ENCODE measurements around the gene CACNA1G.
A peak's percentile ranks its signal among the peaks of the same experiment; 100 is the strongest.

The CACNA1G gene

DNA sequence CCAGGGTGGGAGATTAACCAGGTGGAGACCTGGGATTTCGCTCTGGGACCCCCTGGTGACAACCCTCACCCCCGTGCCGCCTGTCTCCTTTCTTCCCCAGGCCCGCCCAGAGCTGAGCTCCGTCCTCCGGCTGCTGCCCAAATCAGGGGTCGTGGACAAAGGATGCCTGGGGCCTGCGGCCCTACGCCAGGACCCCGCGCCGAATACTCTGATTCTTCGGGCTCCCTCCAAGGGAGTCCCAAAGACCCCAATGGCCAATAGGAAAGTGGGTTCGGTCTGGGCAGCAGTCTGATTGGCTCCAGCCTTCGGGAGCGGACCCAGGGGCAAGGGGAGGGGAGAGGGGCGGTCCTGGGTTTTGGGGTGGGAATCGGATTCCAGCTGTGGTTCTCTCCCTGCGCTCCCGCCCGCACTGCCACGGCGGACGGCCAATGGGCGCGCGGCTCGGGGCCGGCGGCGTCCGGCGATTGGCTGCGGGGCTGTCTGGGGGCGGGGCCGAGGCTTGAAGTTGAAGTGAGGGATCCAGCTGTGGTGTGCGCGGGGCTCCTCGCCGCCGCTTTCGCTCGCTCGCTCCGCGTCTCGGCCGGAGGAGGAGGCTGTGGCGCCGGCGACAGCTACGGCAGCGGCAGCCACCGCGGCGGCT, at the start of gene CACNA1G:
Gene CACNA1G, plus strand, starts transcription at position 531 of the 640 bp plus-strand sequence. CDS start 745 bp downstream, outside the sequence.
- DNase-seq (ENCODE audit: low read depth): peak; percentile 86

DNA sequence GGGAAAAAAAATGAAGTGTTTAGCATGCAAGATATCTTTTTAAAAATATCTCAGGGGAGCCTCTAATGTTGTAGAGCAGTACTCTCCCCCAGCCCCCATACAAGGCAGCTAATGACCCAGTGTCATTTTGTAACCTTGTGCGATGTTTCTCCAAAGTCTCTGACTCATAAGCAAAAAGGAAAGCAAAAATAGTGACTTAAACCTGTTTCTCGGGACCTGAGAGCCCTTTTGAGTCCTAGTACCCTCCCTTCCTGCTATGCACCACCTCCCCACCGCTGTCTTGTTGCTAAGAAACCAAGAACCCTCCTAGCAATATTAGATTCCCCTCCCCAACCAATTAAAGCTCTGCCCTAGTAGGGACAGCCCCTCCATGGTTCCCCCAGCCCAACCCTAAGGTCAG, 49.5 kb upstream of the CACNA1G start:
- peak; percentile 19 for DNase-seq (ENCODE audit: low read depth)

DNA sequence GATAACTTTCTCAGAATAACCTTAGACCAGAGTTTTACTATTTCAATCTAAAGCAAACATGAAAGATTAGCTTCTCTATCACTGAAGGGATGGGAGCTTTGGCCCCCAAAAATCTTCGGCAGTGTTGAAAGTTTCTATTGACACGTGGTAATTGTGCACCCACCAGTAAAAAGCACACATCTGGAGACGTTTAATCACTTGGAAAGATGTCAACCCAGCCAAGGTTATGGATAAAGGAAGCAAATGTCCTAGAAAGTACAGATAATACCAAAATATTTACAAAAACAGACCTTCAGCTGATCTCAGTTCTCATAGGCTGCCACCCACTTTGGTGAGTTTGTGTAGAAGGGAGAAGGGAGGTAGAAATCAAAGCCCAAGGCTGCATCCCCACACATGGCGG, 47.0 kb upstream of the CACNA1G start:
- peak; percentile 26 for DNase-seq (ENCODE audit: low read depth)

DNA sequence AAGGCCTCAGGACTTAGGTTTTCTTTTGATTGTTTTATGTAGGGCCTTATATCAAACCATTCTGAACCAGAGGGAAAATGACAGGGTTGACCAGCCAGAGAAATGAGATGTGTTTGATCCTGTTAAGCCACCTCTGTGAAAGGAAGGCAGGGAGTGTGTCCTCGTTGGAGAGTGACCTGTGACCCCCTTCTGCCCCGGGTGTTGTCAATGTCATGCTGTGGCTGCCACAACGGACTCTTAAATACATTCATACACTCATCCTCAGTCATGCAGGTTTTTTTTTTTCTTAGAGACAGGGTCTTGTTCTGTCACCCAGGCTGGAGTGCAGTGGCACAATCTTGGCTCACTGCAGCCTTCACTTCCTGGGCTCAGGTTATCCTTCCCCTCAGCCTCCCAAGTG, 46.1 kb upstream of the CACNA1G start:
- no peak for DNase-seq (ENCODE audit: low read depth)

DNA sequence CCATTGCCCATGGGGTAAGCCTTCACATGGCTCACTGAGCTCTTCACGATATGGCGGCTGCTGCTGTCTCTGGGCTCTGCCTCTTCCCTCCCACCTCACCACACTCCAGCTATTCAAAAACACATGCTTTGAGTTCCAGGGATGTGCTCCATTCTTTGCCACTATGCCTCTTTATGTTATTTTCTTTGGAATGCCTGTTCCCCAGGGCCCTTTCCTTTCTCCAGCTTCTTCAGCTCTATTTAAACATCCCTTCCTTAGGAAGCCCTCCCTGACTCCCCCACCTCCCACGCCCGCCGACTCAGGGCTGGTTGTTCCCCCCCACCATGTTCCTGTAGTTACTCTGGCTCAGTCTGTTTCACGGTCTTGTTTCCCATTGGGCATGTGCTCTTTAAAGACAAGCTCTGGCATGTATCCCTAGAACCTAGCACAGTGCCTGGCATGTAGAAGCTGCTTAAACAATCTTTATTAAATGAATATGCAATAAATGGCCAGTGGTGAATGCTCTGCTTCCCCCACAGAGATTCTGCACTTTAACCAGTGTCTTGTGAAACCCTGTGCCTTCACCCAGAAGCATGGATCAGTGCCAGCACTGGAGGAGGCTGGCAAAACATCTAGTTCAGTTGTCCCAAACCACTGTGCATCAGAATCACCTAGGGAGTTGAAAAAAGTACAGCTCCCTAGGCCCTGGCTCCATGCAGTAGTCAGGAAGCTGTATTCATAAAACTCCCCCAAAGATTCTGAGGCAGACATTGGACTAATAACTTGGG, 45.4 kb upstream of the CACNA1G start:
- peak; percentile 92 for DNase-seq (ENCODE audit: low read depth)

DNA sequence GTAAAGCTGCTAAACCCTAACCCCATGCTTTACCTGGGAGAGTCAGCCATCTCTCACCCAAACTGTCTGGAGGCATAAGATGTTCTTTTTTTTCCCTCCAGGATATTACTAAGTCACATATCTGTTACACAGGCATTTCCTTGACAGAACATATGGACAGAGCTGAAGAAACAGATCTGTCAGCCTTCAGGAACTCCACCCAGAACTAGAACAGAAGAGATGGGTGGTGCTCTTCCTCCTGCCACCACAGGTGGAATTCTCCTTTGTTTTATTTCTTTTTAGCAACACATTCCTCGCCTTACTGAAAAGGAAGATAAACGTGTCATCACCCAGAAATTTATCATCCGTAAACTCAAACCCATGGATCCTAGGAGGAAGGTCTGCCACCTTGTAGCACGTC, 43.5 kb upstream of the CACNA1G start:
- DNase-seq (ENCODE audit: low read depth): no peak

DNA sequence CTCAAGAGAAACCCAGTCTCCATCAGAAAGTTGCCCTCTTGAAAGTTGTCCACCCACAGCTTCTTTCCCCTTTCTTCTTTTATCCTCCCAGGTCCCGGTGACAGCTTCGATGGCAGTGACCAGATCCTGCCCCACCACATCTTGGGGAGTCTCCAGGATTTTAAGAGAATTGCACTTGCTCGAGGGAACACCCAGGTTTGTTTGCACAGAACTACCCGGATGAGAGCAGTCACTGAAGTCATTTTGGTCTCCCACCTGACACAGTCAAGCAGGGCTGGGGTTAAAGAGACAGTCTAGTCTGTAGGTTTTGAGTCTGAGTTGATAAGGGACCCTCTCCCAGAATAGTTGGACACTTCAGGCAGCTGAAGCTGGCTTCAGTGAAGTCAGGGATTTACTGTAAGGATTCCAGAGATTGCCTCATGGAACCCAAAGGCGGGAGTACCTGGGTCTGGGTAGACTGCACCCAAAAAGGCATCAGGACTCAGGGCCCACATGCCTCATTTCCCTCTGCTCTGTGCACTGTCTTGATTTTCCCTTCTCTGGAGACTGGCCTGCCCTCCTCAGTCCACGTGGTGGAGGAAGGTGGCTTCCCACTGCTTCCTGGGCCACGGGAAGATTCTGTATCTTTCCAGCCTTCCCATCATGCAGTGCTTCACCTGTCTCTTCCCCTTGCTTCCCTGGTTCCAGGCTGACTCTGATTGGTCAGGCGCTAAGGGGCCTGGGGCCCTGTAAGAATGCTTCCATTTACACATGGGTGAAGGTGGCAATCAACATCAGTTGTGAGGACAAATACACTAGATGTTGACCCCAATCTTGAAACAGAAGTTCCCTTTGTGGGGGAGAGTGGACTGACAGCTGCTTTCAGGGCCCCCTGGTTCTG, 42.8 kb upstream of the CACNA1G start:
- DNase-seq (ENCODE audit: low read depth): no peak

DNA sequence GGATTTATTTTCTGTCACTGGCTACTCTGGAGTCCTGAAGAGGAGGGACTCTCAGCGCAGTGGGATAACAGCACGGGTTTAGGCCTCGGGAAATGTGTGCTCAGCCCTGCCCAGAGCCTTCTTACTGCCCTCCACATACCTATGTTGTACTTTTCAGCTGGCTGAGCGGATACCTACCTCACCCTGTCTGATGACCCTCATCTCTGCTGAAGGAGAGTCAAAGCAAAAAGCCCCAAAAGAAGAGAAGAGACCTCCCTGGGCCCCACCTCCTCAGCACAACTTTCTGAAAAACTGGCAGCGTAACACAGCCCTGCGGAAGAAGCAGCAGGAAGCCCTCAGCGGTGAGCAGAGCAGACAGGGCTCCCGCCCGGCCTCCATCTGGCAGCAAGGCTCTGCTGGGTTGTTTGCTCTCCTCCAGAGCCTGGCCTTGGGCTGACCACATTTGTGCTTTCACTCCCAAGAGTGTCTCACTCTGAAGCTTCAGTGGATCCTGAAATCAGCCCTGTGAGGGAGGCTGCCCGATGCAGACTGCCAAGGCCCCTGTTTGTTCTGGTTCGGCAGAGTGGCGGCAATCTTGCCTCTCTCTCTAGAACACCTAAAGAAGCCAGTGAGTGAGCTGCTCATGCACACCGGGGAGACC, 42.0 kb upstream of the CACNA1G start:
- DNase-seq (ENCODE audit: low read depth): no peak

DNA sequence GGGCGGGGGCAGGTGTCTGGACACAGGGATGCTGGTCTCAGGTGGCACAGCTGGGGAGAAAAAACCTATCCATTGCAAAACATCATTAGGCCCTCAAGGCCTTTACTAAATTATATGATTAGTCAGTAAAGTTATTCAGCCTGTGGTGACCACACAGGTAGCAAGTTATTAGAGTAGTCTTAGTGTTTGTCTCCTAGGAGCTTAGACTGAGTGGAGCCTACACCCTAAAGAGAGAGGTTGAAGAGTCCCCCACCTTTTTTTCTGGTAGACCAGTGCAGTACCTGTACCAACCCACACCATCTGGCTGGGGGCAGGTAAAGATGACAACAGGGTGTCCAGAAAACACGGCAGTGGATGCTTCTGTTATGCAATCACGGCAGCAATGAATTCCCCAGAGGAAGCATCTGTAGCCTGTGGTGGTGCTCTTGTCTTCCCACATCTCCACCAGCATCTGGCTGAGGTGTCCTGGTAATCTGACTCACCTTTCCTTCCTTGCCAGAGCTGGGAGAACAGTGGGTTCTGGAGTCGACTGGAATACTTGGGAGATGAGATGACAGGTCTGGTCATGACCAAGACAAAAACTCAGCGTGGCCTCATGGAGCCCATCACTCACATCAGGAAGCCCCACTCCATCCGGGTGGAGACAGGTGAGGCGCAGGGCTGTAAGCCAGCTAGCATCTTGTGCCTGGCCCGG, 41.2 kb upstream of the CACNA1G start:
- no peak for DNase-seq (ENCODE audit: low read depth)

DNA sequence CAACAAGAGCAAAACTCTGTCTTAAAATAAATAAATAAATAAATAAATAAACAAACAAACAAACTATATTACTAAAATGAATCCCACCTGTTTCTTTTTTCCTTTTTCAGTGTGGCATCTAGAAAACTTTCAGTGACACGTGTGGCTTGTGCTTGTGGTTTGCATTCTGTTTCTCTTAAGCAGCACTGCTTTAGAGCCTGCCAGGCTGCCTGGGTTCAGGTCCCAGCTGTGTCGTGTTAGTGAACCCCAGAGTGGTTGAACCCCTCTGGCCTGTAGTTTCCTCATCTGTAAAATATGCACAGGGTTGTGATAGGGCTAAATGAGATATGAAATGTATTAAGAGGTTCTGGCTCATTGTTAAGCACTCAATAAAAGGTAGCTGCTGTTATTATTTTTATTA, 40.0 kb upstream of the CACNA1G start:
- no peak for DNase-seq (ENCODE audit: low read depth)

DNA sequence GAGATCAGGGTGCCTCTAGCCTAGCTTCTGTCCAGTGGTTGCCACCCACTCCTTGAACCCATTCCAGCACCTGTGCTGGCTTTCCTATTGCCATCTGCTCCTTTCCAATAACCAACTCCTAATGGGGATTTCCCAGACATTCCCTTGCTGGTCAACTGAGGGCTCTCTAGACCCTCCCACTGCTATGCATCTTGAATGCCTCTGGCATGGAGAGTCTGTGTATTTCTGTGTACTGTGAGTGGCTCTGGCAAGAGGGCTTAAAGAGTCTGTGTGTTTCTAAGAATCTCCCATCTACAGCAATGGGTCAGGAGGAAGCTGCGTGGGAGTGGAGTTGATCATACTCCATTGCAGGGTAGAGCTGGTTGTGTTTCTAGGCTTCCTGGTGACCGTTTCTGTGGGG, 39.0 kb upstream of the CACNA1G start:
- DNase-seq (ENCODE audit: low read depth): no peak

DNA sequence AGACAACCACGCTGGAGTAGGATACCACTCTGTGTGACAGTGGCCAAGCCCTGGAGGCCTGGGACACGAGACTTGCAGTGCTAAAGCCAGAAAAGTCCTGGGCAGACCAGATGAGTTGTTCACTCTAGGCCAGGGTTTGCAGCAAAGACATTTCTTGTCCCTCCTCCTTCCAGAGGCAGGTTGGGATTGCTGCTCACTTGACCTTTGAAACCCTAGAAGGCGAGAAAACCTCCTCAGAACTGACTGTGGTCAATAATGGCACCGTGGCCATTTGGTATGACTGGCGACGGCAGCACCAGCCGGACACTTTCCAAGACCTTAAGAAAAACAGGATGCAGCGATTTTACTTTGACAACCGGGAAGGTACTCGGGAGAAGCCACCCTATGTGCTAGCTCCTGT, 37.7 kb upstream of the CACNA1G start:
- DNase-seq (ENCODE audit: low read depth): no peak

DNA sequence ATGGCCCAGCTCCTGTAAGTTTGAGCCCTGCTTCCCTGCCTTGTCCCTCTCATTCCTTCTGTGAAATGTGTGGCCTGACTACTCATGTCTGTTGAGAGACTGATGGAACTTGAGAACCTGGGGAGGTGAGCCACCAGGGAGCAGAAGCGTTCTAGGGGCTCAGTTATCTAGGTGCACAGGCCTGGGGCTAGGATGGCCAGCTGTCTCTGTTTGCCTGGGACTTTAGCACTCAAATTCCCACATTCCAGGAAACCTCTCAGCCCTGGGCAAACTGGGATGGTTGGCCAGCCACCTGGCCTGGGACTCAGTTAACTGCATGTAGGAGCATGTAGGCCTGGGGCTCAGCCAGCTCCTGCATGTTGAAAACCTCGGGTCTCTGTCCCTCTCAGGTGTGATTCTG, 37.3 kb upstream of the CACNA1G start:
- DNase-seq (ENCODE audit: low read depth): no peak

DNA sequence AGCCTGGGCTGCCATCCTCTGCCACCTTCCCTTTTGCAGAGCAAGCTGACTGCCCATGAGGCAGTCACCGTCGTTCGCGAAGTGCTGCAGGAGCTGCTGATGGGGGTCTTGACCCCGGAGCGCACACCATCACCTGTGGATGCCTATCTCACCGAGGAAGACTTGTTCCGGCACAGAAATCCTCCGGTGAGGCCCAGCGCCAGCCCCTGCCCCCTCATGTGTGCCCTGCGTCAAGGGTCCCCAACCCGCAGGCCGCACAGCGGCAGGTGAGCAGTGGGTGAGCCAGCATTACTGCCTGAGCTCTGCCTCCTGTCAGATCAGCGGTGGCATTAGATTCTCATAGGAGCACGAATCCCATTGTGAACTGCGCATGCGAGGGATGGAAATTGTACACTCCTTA, 35.7 kb upstream of the CACNA1G start:
- DNase-seq (ENCODE audit: low read depth): no peak

DNA sequence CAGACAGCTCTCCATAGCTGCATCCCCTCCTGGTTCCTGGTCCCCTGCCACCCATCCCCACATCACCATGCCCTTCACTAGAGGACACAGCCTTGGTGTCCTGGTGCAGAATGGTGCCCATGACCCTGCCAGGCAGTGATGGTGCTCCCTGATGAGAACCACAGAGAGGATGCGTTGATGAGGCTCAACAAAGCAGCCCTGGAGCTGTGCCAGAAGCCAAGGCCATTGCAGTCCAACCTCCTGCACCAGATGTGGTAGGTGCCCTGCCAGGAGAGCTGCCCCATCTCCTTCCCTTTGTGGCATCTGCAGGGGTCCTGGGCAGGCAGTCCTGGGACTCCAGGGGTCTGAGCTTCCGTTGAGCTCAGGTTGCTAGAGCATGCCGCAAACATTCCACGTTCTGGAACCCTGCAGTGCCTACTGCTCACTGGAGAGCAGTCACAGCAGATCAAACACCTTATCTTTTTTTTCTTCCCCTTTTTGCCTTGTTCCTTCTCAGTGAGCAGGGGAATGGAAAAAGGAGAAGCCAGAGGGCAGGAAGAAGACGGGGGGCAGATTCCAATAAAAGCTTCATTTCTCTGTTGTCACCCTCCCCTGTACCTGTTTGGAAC, 33.3 kb upstream of the CACNA1G start:
- DNase-seq (ENCODE audit: low read depth): no peak

DNA sequence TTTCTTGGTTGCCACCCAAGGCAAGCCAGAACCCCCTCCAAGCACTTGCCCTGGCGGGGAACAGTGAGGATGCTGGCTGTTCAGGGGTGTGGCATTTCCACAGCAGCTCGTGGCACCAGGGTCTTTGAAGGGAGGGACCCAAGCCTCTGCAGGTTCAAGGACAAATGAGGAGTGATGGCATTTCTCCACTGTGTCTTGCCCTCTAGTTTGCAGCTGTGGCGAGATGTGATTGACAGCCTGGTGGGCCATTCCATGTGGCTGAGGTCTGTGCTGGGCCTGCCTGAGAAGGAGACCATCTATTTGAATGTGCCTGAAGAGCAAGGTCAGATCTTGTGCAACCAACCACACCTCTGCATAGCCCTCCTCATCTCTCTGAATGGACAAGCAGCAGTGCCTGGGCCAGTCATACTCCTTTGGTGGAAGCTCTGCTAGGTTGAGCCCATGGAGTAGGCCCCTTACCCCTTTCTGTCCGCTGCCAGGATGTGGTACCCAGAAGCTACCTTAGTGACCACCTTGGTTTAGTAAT, 32.5 kb upstream of the CACNA1G start:
- DNase-seq (ENCODE audit: low read depth): no peak

DNA sequence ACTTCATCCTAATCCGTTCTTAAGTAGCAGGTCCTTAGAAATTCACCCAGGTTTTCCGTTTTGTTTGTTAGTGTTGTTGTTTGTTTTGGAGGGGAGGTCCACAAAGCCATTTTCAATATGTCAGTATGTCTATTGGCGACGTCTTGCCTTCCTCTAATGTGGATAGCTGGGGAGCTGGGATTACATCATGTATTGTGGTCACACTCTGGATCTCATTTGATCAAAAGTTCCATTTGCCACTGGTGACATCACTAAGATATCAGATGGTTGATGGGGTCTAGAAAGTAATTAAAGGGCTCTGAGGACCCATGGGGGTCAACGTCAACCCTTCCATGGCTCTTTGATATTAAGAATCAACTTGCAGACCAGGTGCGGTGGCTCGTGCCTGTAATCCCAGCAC, 30.7 kb upstream of the CACNA1G start:
- no peak for DNase-seq (ENCODE audit: low read depth)

DNA sequence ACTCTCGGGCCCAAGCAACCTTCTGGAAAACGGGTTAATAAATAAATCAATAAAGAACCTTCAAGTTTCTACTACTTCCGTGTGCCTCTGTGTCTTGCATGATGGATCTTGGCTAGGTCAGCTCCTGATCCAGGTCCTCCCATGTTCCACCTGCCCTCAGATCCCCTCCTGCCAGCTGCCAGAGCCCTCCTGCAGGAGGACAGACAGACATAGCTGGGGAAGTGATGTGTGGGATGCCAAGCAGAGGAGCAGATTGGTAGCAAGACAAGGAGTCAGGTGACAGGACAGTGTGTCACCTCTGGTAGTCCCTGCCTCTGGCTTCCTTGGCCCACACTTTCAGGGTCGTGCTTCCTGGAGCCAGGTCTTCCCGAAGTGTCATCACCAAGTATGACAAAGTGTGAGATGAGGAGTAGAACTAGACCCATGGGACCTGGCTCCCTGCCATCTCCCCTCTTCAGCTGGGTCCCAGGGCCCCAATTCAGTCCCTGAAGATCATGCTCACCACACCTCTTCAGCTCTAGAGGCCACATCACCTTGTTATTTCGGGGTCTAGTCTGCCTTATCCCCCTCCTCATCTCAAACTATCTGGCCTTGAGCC, 29.0 kb upstream of the CACNA1G start:
- DNase-seq (ENCODE audit: low read depth): no peak

DNA sequence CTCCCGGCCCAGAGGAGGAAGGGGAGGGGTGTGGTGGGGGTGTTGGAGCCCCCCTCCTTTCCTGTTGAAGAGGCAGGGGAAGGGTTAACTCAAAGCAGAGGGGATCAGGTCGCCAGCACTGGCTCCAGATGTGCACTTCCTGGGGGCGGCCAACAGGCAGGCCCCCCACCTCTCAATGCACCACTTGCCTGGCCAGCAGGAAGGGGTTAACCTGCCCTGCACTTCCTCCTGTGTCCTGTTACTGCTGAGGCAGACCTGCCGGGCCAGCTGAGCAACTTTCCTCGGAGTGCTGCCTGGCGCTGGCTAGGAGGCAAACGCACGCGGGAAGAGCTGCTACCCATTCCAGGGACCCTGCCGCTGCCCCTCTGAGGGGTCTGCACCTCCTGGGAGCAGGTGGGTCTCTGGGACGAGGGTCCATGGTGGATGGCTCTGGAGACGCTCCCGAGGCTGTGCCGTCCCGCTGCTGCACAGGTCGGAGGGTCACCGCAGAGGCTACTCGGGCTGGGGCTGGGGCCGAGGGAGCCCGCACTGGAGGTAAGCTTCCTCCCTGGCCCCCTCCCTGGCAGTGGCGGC, 28.0 kb upstream of the CACNA1G start, which contains the start of gene EPN3:
Gene EPN3, plus strand, starts transcription at position 284 of the 573 bp plus-strand sequence. CDS start 3,822 bp downstream, outside the sequence.
- no peak for DNase-seq (ENCODE audit: low read depth)

DNA sequence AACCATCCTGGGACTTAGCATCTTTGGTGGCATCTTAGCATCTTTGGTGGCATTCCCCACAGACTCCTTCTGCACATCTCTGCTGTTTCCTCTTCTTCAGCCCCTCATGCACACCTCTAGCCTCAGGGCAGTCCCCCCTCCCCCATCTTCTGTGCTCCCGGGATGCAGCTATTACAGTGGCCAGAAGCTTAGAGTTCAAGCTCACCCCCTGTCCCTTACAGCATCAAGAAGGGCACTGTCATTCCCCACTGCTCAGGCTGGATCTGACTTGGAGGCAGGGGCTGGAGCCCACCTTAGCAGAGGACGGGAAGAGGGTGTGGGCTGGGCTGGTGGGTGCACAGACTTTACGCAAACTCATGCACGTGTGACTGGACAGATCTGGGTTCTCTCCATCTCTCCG, 27.3 kb upstream of the CACNA1G start:
- DNase-seq (ENCODE audit: low read depth): no peak
